HepG2 (cell line): ENCODE results near the gene TBX6. TPM values are rescaled to one million over a fixed set of nuclear protein-coding genes. Genes with fewer than 3 reads are reported as not detected.
A peak's percentile ranks its signal among the peaks of the same experiment; 100 is the strongest.

Experiments
- BHLHE40 ChIP-seq: IDR thresholded peaks from 2 replicates; pipeline ENCODE4 v1.6.1; 2011; ENCODE audit warnings: low read length, improper control_type of control experiment
- HOXA7 ChIP-seq: sonication (generic); formaldehyde crosslinking; IDR thresholded peaks from 2 replicates; pipeline ENCODE4 v1.8.1; 2022; ENCODE audit warnings: mild to moderate bottlenecking, missing genetic modification reagents, moderate library complexity
- NFYB ChIP-seq: sonication (generic); formaldehyde crosslinking; IDR thresholded peaks from 2 replicates; pipeline ENCODE4 v1.4.0; 2020; ENCODE audit warnings: missing genetic modification reagents
- PPARG ChIP-seq: conservative IDR thresholded peaks from 2 replicates; pipeline ENCODE4 v1.6.1; 2016; ENCODE audit warnings: missing biosample characterization, missing genetic modification reagents
- SAP130 ChIP-seq: IDR thresholded peaks from 2 replicates; pipeline ENCODE4 v1.6.1; 2016; ENCODE audit warnings: low read depth
- SP1 ChIP-seq, 2 experiments: fragments of 450-650 bp in 1 of 2; sonication (generic) in 1 of 2; formaldehyde crosslinking in 1 of 2; IDR thresholded peaks; 2 replicates each; pipeline versions ENCODE4 v1.4.0 to v1.6.1; 2016 to 2020; ENCODE audit warnings: missing genetic modification reagents in 1 of 2
- SP5 ChIP-seq: IDR thresholded peaks from 2 replicates; pipeline ENCODE4 v1.6.1; 2016; ENCODE audit warnings: low read depth, borderline replicate concordance
- ZBTB4 ChIP-seq: sonication (generic); formaldehyde crosslinking; IDR thresholded peaks from 2 replicates; pipeline ENCODE4 v1.4.0; 2020; ENCODE audit warnings: missing genetic modification reagents, mild to moderate bottlenecking, borderline replicate concordance
- ZNF205 ChIP-seq: IDR thresholded peaks from 2 replicates; pipeline ENCODE4 v1.6.1; 2018; ENCODE audit warnings: missing biosample characterization, missing genetic modification reagents
- ZNF263 ChIP-seq: sonication (generic); formaldehyde crosslinking; IDR thresholded peaks from 2 replicates; pipeline ENCODE4 v1.4.0; 2020; ENCODE audit warnings: missing genetic modification reagents
- ZNF30 ChIP-seq: sonication (generic); formaldehyde crosslinking; IDR thresholded peaks from 2 replicates; pipeline ENCODE4 v1.5.0; 2020; ENCODE audit warnings: mild to moderate bottlenecking, missing genetic modification reagents
- ZNF563 ChIP-seq: sonication (generic); formaldehyde crosslinking; IDR thresholded peaks from 2 replicates; pipeline ENCODE4 v1.8.0; 2022; ENCODE audit warnings: mild to moderate bottlenecking, moderate library complexity, missing genetic modification reagents
- ZNF646 ChIP-seq: sonication (generic); formaldehyde crosslinking; IDR thresholded peaks from 2 replicates; pipeline ENCODE4 v1.9.0; 2021; ENCODE audit warnings: mild to moderate bottlenecking, missing genetic modification reagents
- polyA plus RNA-seq, 8 experiments: library from polyadenylated mRNA; depleted of rRNA in 3 of 8; stranded (reverse) in 7 of 8; unstranded in 1 of 8; fragments of >200 nt; fragmentation: Illumina TruSeq in 4 of 8; extraction: Trizol in 4 of 8; gene quantifications; 2 replicates each; pipeline versions ENCODE4 v1.2.1 to v1.2.3, GENCODE V29; 2011 to 2016; ENCODE audit warnings: low read depth in 4 of 8, missing spikeins in 1 of 8, mixed read lengths in 1 of 8; ENCODE audit not compliant: insufficient read depth in 1 of 8
- total RNA-seq, 5 experiments: library from RNA; depleted of rRNA; stranded (reverse); fragments of >200 nt; fragmentation: Illumina TruSeq; extraction: Trizol; gene quantifications; 2 replicates each; pipeline ENCODE4 v1.2.3, GENCODE V29; 2016; ENCODE audit warnings: low read depth in 1 of 5
- TF ChIP-seq, protein P1 (sequence below): sonication (generic); formaldehyde crosslinking; IDR thresholded peaks from 2 replicates; pipeline ENCODE4 v1.8.0; 2022; ENCODE audit warnings: missing genetic modification reagents, mild to moderate bottlenecking, borderline replicate concordance
- TF ChIP-seq, protein P2 (sequence below): IDR thresholded peaks from 2 replicates; pipeline ENCODE4 v1.6.1; 2016; ENCODE audit warnings: low read depth, control low read depth

The TBX6 gene
- total and polyA plus RNA-seq, 2 of the 13 experiments (the other 11 are each of a cell fraction or from before 2014, with no cell fraction given), result 0.24 to 0.42 TPM

DNA sequence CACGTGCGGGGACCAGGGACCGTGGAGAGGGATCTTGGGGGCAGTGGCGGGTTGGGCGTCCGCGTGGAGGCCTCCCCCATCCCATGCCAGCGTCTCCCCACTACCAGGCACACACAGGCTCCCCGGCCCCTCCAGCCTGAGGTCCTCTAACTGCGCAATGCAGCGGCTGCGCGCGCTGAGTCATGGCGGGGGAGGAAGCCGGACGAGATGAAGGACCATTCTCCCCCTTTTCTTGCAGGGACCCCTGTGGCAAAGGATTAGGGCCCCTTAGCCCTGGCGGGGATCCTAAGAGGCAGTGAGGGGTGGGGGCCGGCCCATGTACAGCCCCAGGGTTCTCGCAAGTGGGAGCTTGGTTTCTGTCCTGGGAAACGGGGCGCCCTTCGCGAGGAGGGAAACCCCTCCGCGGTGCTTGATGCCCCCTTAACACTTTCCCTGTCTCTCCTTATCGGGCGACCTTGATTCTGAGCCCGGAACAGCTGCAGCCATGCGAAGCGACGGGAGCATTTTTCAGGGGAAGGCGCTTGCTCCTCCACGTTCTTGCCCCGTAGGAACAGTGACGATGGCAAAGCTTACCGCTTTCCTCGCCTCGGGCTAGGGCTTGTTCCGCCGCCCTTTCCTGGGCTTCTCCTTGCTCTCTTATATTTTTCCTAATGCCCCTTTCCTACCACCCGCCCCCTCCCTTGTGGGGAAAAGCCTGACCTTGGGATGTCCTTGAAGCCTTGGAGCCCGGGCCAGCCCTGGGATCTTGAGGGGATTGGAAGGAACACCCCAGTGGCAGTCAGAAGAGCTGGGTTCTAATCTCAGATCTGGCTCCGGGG lies 25.6 kb downstream of the TBX6 start (continued):
- TF ChIP-seq SP5 (CRISPR knock-in tag), result no peak
- TF ChIP-seq PPARG, result no peak
- TF ChIP-seq SAP130 (CRISPR knock-in tag), result no peak
- TF ChIP-seq BHLHE40, result no peak
- TF ChIP-seq HOXA7, result no peak; the same call in 1 of the 2 replicates
- TF ChIP-seq ZNF263 (CRISPR knock-in tag), result no peak; the same call in 1 of the 2 replicates
- no peak for TF ChIP-seq ZNF30 (CRISPR knock-in tag)
- no peak for TF ChIP-seq ZBTB4
- no peak; the same call in none of the 2 replicates for TF ChIP-seq ZNF563
- TF ChIP-seq, protein P1, sequence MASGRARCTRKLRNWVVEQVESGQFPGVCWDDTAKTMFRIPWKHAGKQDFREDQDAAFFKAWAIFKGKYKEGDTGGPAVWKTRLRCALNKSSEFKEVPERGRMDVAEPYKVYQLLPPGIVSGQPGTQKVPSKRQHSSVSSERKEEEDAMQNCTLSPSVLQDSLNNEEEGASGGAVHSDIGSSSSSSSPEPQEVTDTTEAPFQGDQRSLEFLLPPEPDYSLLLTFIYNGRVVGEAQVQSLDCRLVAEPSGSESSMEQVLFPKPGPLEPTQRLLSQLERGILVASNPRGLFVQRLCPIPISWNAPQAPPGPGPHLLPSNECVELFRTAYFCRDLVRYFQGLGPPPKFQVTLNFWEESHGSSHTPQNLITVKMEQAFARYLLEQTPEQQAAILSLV (CRISPR knock-in tag), result no peak; the same call in 1 of the 2 replicates
- TF ChIP-seq ZNF646 (CRISPR knock-in tag), result no peak
- no peak for TF ChIP-seq SP1 (IDR thresholded peaks at IDR 0.05)
- no peak for TF ChIP-seq SP1 (CRISPR knock-in tag; IDR thresholded peaks at IDR 0.05)
- no peak for TF ChIP-seq NFYB (CRISPR knock-in tag)
- TF ChIP-seq ZNF205 (CRISPR knock-in tag), result 0 out of 2 replicates have a peak, but pooled peaks have one; percentile 1
- TF ChIP-seq, protein P2, sequence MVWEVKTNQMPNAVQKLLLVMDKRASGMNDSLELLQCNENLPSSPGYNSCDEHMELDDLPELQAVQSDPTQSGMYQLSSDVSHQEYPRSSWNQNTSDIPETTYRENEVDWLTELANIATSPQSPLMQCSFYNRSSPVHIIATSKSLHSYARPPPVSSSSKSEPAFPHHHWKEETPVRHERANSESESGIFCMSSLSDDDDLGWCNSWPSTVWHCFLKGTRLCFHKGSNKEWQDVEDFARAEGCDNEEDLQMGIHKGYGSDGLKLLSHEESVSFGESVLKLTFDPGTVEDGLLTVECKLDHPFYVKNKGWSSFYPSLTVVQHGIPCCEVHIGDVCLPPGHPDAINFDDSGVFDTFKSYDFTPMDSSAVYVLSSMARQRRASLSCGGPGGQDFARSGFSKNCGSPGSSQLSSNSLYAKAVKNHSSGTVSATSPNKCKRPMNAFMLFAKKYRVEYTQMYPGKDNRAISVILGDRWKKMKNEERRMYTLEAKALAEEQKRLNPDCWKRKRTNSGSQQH, result no peak; the same call in 1 of the 2 replicates
